Measurements from ENCODE around the gene SYVN1.
"Not testable (repeated sequence)": the region's sequence is repeated elsewhere in the genome, so short reads cannot be mapped to it uniquely, and the experiment has no call there.

The SYVN1 gene

GRCh38 chr11:65127473-65128181, 6.7 kb downstream of the SYVN1 start:
- DNase-seq (ENCODE audit: low spot score): no peak

GRCh38 chr11:65126624-65127274, 7.6 kb downstream of the SYVN1 start:
- DNase-seq (ENCODE audit: low spot score): no peak

- DNase-seq (ENCODE audit: low spot score): no peak
Observed at GRCh38 chr11:65125197-65126056, 8.9 kb downstream of the SYVN1 start.

GRCh38 chr11:65124480-65125196, 9.7 kb downstream of the SYVN1 start:
- no peak for DNase-seq (ENCODE audit: low spot score)

GRCh38 chr11:65121865-65122696, 12.2 kb downstream of the SYVN1 start, which contains the start of the genes FAU and MRPL49:
Gene FAU, minus strand, starts transcription at chr11:65122134. Its CDS starts 321 bp downstream, at chr11:65121813.
Gene MRPL49, plus strand, starts transcription at chr11:65122321. Its CDS starts 26 bp downstream, at chr11:65122347.
- peak; percentile 99 for DNase-seq (ENCODE audit: low spot score)

GRCh38 chr11:65121447-65121864, 12.9 kb downstream of the SYVN1 start:
- peak; percentile 61 for DNase-seq (ENCODE audit: low spot score)

- DNase-seq (ENCODE audit: low spot score): no peak
Observed at GRCh38 chr11:65120831-65121230, 13.5 kb downstream of the SYVN1 start.

GRCh38 chr11:65119670-65119995, 14.7 kb downstream of the SYVN1 start:
- no peak for DNase-seq (ENCODE audit: low spot score)

GRCh38 chr11:65118891-65119669, 15.2 kb downstream of the SYVN1 start:
- DNase-seq (ENCODE audit: low spot score): not testable (repeated sequence)

GRCh38 chr11:65118097-65118837, 16.1 kb downstream of the SYVN1 start:
- DNase-seq (ENCODE audit: low spot score): no peak

GRCh38 chr11:65117206-65118096, 16.9 kb downstream of the SYVN1 start, which contains the start of gene ZNHIT2:
Gene ZNHIT2, minus strand, starts transcription at chr11:65117701. Its CDS starts 48 bp downstream, at chr11:65117653.
- peak; percentile 100 for DNase-seq (ENCODE audit: low spot score)

- peak; percentile 28 for DNase-seq (ENCODE audit: low spot score)
Observed at GRCh38 chr11:65116370-65117205, 17.7 kb downstream of the SYVN1 start.

- DNase-seq (ENCODE audit: low spot score): no peak
Observed at GRCh38 chr11:65115361-65116082, 18.8 kb downstream of the SYVN1 start.

GRCh38 chr11:65114538-65115171, 19.7 kb downstream of the SYVN1 start:
- DNase-seq (ENCODE audit: low spot score): no peak

- peak; percentile 63 for DNase-seq (ENCODE audit: low spot score)
Observed at GRCh38 chr11:65113839-65114238, 20.5 kb downstream of the SYVN1 start.

- DNase-seq (ENCODE audit: low spot score): peak; percentile 38
Observed at GRCh38 chr11:65113361-65113756, 21.0 kb downstream of the SYVN1 start.
